Endothelial cell (in vitro differentiated cells): ENCODE results near the gene CGRRF1. TPM values are rescaled to one million over a fixed set of nuclear protein-coding genes. Genes with fewer than 3 reads are reported as not detected.

Experiments used
- DNase-seq: peaks from one replicate; pipeline ENCODE4 v3.0.0; 2021; ENCODE audit warnings: low spot score
- H3K27ac Mint-ChIP-seq: one replicate; pipeline ENCODE4 v1.8.0; 2021; ENCODE audit warnings: mixed read lengths, inconsistent platforms; ENCODE audit not compliant: unreplicated experiment
- H3K27me3 Mint-ChIP-seq: one replicate; pipeline ENCODE4 v1.8.0; 2021; ENCODE audit warnings: mild to moderate bottlenecking, moderate library complexity, mixed read lengths, inconsistent platforms; ENCODE audit not compliant: unreplicated experiment
- H3K36me3 Mint-ChIP-seq: one replicate; pipeline ENCODE4 v1.8.0; 2021; ENCODE audit warnings: mild to moderate bottlenecking, low read depth, mixed read lengths, inconsistent platforms; ENCODE audit not compliant: unreplicated experiment
- H3K4me1 Mint-ChIP-seq: one replicate; pipeline ENCODE4 v1.8.0; 2021; ENCODE audit warnings: mild to moderate bottlenecking, mixed read lengths, inconsistent platforms; ENCODE audit not compliant: unreplicated experiment
- H3K4me3 Mint-ChIP-seq: one replicate; pipeline ENCODE4 v1.8.0; 2021; ENCODE audit warnings: mild to moderate bottlenecking, mixed read lengths, inconsistent platforms; ENCODE audit not compliant: unreplicated experiment
- H3K9me3 Mint-ChIP-seq: one replicate; pipeline ENCODE4 v1.8.0; 2021; ENCODE audit warnings: mixed read lengths, inconsistent platforms; ENCODE audit not compliant: unreplicated experiment
- CTCF ChIP-seq: fragments of 200-600 bp; sonication (generic); IDR thresholded peaks from one replicate; pipeline ENCODE4 v1.5.0; 2021; ENCODE audit warnings: antibody characterized with exemption; ENCODE audit not compliant: unreplicated experiment
- total RNA-seq: library from RNA; stranded (reverse); fragmentation: NEBNext Ultra II Directional; extraction: Animal tissue kit (Norgen Biotek cat#: 25700); gene quantifications from one replicate; pipeline ENCODE4 v1.2.1, GENCODE V29; 2021; ENCODE audit not compliant: unreplicated experiment

CGRRF1 gene
- total RNA-seq, 1 donor from 2014 or later: 31.1 TPM

GRCh38 chr14:54486685-54487084 lies 23.0 kb upstream of the CGRRF1 start:
- Mint-ChIP-seq H3K9me3 (no peaks in the 10 kb centered on the region), H3K27me3 (peaks cover 7% of the 10 kb centered on the region), H3K36me3 (peaks cover 26% of the 10 kb centered on the region), H3K27ac (no peak overlapping the region), H3K4me1 (peaks cover 38% of the 10 kb centered on the region), H3K4me3 (peak overlapping the region; percentile 32)
- no peak for TF ChIP-seq CTCF
- no peak for DNase-seq

DNA sequence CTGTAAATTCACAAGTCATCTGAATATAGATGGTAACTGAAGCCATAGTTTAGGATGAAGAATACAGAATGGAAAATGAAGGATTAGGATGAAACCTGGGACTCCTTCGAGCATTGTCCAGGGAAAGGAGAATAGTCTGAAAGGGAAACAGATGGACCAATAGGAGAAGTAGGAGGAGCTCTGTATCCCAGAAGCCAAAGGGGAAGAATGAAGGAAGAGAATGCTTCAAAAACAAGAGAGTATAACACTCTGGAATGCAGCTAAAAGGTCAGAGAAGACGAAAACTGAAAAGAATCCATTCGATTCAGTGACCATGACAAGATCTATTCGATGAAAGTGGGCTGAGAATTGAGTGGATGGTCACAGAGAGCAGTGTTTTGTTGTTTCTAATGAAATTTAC lies 21.9 kb upstream of the CGRRF1 start:
- Mint-ChIP-seq H3K4me1 (peaks cover 39% of the 10 kb centered on the region), H3K27ac (peak overlapping the region; percentile 86), H3K36me3 (peaks cover 26% of the 10 kb centered on the region), H3K4me3 (peak overlapping the region; percentile 97), H3K27me3 (peaks cover 9% of the 10 kb centered on the region), H3K9me3 (no peaks in the 10 kb centered on the region)
- DNase-seq: no peak
- no peak for TF ChIP-seq CTCF

DNA sequence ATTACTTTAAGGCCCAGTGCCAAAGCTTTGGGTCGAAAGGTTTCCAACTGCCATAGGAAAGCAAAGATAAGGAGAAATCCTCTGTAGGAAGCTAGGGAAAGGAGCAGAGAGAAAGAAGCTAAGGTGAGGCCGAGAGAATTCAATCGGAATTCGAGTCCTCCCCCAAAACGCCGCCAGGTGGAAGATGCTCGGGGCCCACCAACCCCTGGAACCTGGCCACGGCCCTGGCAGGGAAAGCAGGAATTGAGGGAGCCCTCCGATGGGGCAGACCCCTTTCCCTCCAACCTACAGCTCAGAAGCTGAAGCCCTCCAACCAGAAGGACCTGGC lies 21.4 kb upstream of the CGRRF1 start:
- DNase-seq: no peak
- Mint-ChIP-seq H3K27ac (peak overlapping the region; percentile 86), H3K4me1 (peaks cover 40% of the 10 kb centered on the region), H3K27me3 (peaks cover 9% of the 10 kb centered on the region), H3K9me3 (no peaks in the 10 kb centered on the region), H3K36me3 (peaks cover 22% of the 10 kb centered on the region), H3K4me3 (peak overlapping the region; percentile 97)
- TF ChIP-seq CTCF: no peak

DNA sequence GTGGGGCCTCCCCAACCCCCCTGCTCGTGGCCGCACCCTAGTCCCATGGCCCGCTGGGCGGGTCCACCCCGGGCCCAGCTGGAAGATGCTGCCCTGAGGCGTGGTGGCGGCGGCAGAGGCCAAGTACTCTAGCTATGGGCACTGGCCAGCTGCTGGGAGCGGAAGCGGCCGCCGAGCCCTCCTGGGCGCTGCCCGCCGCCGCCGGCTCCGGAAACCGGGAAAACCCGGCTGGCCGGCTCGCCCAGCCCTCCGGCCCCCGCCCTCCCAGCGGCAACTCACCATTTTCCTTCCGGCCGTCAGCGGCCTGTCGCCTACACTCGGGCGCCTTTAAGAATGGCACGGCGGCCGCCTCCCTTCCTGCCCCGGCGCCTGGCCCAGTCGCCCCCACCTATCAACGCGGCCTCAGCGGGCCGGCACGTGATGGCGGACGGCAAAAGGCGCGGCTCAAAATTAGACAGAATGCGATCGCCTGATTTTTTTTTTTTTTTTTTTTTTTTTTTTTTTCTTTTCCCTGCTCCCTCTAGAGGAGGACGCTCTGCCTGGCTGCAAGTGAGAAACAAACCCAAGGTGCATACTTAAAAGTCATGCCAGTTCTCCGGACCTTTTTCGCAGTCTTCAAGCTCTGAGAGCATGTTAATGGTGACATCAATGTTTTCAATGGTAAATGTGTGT lies 20.9 kb upstream of the CGRRF1 start, which contains the start of gene GMFB:
Gene GMFB, minus strand, starts transcription at position 335 of the 672 bp plus-strand sequence. Its CDS starts 53 bp downstream, at position 282.
- peak; percentile 88 for DNase-seq
- H3K36me3 Mint-ChIP-seq: peaks cover 22% of the 10 kb centered on the region
- TF ChIP-seq CTCF: peak; percentile 30
- H3K27me3 Mint-ChIP-seq: peaks cover 9% of the 10 kb centered on the region
- no peaks in the 10 kb centered on the region for H3K9me3 Mint-ChIP-seq
- peaks cover 40% of the 10 kb centered on the region for H3K4me1 Mint-ChIP-seq
- H3K4me3 Mint-ChIP-seq: peak within 1 kb of the TSS; percentile 97
- peak within 1 kb of the TSS; percentile 96 for H3K27ac Mint-ChIP-seq

DNA sequence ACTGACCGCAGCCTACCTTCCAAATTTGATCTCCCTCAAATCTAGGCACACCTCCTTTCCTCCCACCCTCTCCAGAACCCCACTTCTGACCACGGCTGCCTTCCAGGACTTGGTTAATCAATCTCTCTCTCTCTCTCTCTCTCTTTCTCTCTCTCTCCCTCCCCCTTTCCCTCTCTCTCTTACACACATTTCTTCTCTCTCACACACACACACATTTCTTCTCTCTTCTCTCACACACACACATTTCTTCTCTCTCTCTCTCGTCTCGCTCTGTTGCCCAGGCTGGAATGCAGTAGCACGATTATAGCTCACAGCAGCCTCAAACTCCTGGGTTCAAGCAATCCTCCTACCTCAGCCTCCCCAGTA lies 20.4 kb upstream of the CGRRF1 start:
- Mint-ChIP-seq H3K4me3 (peak overlapping the region; percentile 92), H3K27ac (peak overlapping the region; percentile 96), H3K36me3 (peaks cover 22% of the 10 kb centered on the region), H3K9me3 (no peaks in the 10 kb centered on the region), H3K4me1 (peaks cover 40% of the 10 kb centered on the region), H3K27me3 (peaks cover 9% of the 10 kb centered on the region)
- no peak for DNase-seq
- no peak for TF ChIP-seq CTCF
